Brain microvascular endothelial cell (primary cell): ENCODE data around the gene CCND1.

ENCODE experiments used
- DNase-seq: peaks from one replicate; pipeline ENCODE4 v3.0.0-alpha.2; 2020
- H3K27ac ChIP-seq: fragments of 250-450 bp; sonication (Bioruptor Pico); 2 replicates; pipeline ENCODE4 v1.5.1; 2020; ENCODE audit warnings: mild to moderate bottlenecking, moderate library complexity
- H3K27me3 ChIP-seq: fragments of 250-450 bp; sonication (Bioruptor Pico); replicated peaks from 2 replicates; pipeline ENCODE4 v1.5.1; 2020; ENCODE audit warnings: mild to moderate bottlenecking
- H3K36me3 ChIP-seq: fragments of 250-450 bp; sonication (Bioruptor Pico); replicated peaks from 2 replicates; pipeline ENCODE4 v1.5.1; 2020; ENCODE audit warnings: mild to moderate bottlenecking
- H3K4me3 ChIP-seq: 2 replicates; pipeline ENCODE4 v1.5.1; 2011; ENCODE audit warnings: low read depth, mild to moderate bottlenecking, control low read depth, low read length, moderate library complexity
- CTCF ChIP-seq: IDR thresholded peaks from 2 replicates; pipeline ENCODE4 v1.5.1; 2011; ENCODE audit warnings: low read depth, mild to moderate bottlenecking, moderate library complexity, low read length, control low read depth, inconsistent platforms; ENCODE audit errors: missing control alignments
- in situ Hi-C: cut with HindIII; loops from 2 replicates; pipeline ENCODE4 v1.10.0; 2017; ENCODE audit warnings: low sequenced_read_pairs, low pct_ligation_motif_present

Gene CCND1

DNA sequence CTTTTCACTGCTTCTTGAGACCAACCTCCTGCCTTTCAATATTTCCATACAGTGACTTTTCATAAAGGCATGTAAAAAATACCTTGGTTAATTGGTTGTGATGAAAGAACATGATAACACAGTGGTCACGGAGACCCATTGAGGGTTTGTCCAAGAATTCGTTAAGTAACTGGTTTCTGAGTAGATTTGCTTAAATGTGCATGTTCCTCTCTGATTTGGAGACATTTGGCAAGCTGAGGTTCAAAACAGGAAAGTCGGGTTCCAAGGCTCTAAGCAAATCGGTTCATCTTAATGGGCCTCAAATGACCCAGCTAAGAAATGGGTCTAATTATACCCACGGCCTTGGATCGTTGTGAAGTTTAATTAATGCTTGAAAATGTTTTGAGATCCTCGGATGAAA is 36.9 kb upstream of the CCND1 start:
- no peak for DNase-seq
- Histone ChIP-seq H3K27me3 (no peaks in the 10 kb centered on the region), H3K36me3 (no peaks in the 10 kb centered on the region), H3K27ac (no peak overlapping the region), H3K4me3 (no peak overlapping the region)
- in situ Hi-C loops, result no loop called here
- no peak for TF ChIP-seq CTCF

GRCh38 chr11:69605737-69606526 is 35.0 kb upstream of the CCND1 start:
- H3K4me3 ChIP-seq, result no peak overlapping the region
- no peak overlapping the region for H3K27ac ChIP-seq
- no peaks in the 10 kb centered on the region for H3K36me3 ChIP-seq
- in situ Hi-C loops, result no loop called here
- H3K27me3 ChIP-seq, result no peaks in the 10 kb centered on the region
- no peak for TF ChIP-seq CTCF
- no peak for DNase-seq

DNA sequence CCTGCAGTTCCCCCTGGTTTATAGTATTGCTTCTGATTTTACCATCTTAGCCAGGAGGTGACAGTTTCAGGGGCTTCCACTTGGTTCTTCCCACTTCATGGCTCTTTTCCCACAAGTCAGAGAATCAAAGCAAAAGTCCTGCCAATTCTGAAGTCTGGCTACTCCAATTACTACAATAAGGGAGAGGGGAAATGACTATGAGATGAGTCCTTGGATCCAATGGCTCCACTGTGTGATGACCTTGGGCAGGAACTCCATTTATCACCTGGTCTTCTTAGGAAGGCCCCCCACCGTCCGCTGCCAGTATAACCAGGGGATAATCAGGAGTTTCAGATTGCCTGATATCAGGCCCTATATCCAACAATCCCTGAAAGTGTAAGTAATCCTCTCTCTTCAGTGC is 31.6 kb upstream of the CCND1 start:
- Histone ChIP-seq H3K4me3 (no peak overlapping the region), H3K27ac (no peak overlapping the region), H3K36me3 (no peaks in the 10 kb centered on the region), H3K27me3 (no peaks in the 10 kb centered on the region)
- no peak for DNase-seq
- in situ Hi-C loops, result no loop called here
- no peak for TF ChIP-seq CTCF

GRCh38 chr11:69611548-69612526 is 29.1 kb upstream of the CCND1 start:
- TF ChIP-seq CTCF, result no peak
- no peaks in the 10 kb centered on the region for H3K27me3 ChIP-seq
- no peaks in the 10 kb centered on the region for H3K36me3 ChIP-seq
- in situ Hi-C loops, result no loop called here
- no peak overlapping the region for H3K4me3 ChIP-seq
- H3K27ac ChIP-seq, result no peak overlapping the region
- no peak for DNase-seq

DNA sequence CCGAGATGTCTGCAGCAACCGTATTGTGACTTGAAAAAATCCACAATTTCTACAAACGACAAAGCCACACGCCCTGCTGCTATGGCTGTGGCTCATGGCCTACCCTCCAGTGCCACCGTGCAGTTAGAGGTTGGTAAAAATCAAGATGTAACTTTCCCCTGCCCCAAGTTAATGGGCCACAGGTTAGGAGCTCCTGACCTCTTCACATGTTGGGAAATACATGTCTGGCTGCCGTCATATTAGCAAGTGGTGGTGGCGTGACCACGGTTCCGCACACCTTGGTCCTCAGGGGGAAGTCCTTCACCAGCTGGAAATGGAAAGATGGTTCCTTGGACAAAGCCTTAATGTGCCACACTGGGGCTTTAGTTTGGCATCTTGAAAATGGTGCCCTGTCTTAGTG is 27.4 kb upstream of the CCND1 start:
- Histone ChIP-seq H3K4me3 (no peak overlapping the region), H3K36me3 (no peaks in the 10 kb centered on the region), H3K27ac (no peak overlapping the region), H3K27me3 (no peaks in the 10 kb centered on the region)
- TF ChIP-seq CTCF, result no peak
- in situ Hi-C loops, result no loop called here
- no peak for DNase-seq
